NCI-H69 (cell line): ENCODE data around the gene ZIC5.

Experiments
- DNase-seq: peaks from one replicate; lab custom pipeline; 2025; lab: John Stamatoyannopoulos, UW

ZIC5 gene

DNA sequence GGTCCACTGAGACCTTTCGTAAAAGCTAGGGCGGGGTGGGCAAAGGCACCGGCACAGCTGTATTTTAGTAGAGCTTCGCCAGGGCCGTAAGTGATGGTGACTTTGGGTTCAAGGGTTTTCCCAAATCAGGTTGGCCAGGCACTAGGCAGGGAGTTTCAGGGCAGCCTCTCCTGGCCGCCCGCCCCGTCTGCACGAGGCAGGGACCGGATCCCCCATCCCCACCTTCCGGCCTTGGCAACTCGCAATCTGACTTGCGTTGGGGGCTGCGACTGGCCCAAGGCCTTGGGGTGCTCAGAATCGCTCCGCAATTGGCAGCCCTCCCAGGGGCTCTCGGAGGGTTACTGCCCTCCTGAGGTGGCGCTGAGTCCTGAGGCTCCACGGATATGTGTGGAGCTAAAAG lies 4.1 kb upstream of the ZIC5 start:
- DNase-seq: no peak

DNA sequence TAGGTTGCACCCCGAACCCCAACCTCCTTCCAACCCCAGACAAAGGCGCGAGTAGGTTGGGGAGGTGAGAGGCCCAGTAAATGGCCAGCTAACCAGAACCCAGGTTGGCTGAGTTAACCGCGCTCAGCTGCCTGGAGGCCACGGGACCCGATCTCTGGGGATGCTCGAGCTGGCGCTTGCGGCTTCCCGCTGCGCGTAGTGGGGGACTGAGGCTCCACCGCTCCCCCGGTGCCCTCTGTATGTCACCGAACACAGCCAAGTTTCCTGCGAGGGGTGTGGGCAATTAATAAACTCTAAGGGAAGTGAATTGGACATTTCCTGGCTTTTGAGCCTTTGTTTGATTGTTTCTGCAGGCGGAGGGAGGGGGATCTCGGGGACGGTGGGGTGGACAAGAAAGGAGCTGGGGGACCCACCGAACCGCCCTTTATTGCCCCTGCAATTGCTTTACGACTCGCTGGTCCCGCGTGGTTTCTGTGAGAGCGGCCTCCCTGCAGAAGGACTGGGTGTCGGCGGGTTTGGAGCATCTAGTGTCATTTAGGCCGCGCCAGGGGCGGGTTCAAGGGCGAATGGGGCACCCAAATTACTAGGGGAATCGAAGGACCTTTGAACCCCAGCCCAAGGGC lies 3.5 kb upstream of the ZIC5 start:
- no peak for DNase-seq

- DNase-seq: no peak
These were observed 2.9 kb upstream of the ZIC5 start for GRCh38 chr13:99974296-99974938.

GRCh38 chr13:99973808-99974185 lies 2.2 kb upstream of the ZIC5 start:
- DNase-seq: no peak

DNA sequence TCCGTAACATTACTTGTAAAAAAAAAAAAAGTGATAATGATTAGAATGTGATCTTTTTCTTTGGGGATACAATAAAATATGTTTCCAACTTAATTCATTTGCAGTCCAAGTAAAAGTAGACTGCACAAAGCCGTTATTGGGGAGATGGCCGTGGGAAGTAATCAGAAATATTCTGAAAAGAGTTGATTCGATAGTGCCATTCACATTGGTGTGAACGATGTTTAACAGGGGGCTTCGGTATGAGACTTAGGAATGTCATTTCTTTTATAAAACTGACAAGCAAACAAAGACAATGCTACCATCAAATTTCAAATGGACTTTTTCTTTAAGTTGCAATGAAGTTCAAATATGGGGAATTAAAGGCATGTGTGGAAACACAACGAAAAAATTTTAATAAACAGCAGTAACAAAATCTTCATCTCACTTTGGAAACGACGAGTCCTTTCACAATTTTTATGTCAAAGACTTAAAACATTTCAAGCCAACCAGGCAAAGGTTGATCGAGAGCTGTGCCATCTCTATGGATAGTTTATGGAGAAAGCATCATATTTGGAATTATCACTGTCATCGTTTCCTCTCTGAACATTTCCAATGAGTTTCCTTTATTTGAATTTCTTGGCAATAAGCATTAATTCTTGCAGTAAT lies 1.7 kb upstream of the ZIC5 start:
- no peak for DNase-seq

DNA sequence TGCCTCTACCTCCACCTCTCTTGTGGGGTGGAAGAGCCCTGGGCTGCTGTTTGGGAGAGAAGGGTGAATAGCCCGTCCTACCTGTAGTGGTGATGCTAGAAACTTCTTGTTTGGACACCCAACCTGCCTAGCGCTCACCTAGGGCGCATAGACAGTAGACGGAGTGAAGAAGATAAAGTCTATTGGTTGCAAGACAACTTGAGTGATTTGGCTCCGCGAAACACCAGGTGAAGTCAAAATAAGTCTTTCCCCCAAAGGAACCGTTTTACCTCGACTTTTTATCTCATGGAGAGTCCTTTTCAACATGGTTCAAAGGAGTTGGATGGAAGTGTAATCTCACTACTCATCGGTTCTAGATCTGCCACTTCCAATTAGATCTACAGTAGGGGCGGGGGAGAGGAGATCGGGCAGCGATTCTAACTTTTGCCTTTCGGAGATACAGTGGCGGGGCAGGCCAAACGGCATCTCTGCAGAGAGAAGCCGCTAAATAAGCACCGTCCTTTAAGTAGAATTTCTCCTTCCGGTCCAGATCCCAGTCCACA lies 694 bp upstream of the ZIC5 start:
- peak; percentile 82 for DNase-seq

- peak; percentile 98 for DNase-seq
These were observed 654 bp downstream of the ZIC5 start for GRCh38 chr13:99970651-99971575.

DNA sequence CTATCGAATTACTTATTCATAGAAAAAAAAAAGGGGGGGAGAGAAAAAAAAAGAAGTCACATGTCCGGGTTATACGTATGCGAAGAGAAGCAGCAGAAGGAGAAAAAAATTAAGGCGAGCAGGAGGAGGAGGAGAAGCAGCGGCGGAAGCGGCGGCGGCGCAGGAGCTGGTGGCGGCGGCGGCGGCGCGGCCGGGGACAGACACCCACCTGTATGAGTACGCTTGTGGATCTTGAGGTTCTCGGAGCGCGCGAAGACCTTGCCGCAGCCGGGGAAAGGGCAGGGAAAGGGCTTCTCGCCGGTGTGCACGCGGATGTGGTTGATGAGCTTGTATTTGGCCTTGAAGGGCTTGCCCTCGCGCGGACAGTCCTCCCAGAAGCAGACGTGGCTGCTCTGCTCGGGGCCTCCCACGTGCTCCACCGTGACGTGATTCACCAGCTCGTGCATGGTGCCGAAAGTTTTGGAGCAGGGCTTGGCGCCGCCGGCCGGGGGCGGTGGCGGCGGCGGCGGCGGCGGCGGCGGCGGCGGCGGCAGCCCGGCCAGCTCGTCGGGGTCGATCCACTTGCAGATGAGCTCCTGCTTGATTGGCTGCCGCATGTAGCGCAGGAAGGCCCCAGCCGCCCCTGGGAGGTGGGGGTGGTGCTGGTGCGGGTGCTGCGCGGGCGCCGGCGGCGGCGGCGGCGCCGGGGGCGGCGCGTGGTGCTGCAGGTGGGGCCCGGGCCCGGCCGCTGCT lies 1.5 kb downstream of the ZIC5 start:
- peak; percentile 88 for DNase-seq

DNA sequence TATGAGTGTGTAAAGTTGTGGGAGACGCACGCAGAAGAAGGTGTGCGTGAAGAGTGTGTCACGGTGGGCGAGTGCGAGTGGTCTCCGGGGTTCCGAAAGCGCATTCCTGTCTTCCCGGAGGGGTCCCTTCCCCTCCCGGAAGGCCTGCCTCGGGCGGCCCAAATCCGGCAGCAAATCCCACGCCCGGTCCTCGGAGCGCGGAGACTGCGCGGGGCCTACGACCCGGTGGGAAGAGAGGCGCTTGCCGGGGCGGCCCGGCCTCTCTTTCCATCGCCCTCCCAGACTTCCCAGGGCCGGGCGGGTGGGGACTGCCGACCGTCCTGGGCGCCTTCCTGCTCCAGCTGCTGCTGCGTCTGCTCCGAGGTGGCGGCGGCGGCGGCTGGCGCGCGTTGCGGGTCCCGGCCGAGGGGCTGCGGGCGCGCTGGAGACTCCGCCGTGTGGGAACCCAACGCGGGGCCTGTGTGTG lies 2.1 kb downstream of the ZIC5 start:
- no peak for DNase-seq

GRCh38 chr13:99968521-99969452 lies 2.8 kb downstream of the ZIC5 start:
- DNase-seq: peak; percentile 74

GRCh38 chr13:99967869-99968520 lies 3.6 kb downstream of the ZIC5 start:
- peak; percentile 86 for DNase-seq

- peak; percentile 81 for DNase-seq
These were observed 4.1 kb downstream of the ZIC5 start for GRCh38 chr13:99967498-99967868.

DNA sequence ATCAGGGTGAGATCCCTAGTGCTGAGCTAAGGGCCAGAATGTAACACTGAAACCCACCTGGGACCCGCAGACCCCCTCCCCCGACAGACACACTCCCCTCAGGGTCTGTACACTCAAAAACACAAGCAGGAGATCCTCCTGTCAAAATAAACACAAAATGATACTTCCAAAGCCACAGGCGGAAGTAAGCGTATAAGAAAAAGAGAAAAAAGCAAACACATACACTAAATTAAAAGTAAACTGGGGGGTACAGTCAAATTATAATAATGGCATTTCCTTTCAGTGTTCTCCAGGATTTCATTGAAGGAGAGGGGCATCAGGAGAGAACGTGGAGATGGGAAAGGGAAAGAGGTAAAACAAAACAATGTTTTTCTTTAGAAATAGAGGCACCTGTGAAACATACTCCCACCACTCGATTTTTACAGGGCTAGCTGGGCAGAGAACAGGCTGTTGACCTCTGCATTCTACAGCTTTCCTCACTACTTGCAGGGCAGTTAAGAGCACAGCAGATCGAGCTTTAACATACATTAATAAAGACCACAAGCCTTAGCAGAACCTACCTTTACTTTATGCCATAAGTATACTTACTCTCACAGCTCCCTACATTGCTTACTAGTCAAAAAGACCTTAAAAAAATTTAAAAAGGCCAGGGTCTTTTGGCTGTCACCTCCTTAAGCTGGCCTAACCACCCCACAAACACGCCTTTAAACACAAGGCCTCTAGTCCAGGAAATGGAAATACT lies 5.3 kb downstream of the ZIC5 start:
- DNase-seq: peak; percentile 71

GRCh38 chr13:99965329-99966000 lies 6.1 kb downstream of the ZIC5 start:
- peak; percentile 69 for DNase-seq

DNA sequence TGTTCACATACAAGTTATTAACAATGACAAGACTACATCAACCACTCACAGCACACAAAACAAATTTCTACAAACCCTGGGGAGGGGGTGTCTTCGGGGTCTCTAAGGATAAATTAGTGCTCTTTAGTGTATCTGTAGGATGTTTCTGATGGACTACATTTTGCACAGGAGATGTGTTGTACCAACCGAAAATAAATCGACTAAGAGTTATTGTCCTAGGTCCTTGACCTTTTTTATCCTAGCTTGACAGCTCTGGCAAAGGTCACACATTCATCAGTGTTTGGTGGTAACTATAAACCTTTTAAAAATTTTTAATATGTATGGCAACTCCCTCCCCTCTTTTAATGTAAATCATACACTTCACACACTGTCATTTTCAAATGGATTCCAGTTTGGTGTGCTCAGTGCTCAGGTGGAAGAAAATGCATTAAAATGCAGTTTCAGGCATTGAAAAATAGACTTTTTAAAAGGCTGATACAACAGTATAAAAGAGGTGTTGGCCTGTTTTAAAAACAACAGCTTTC lies 7.7 kb downstream of the ZIC5 start:
- peak; percentile 40 for DNase-seq

DNA sequence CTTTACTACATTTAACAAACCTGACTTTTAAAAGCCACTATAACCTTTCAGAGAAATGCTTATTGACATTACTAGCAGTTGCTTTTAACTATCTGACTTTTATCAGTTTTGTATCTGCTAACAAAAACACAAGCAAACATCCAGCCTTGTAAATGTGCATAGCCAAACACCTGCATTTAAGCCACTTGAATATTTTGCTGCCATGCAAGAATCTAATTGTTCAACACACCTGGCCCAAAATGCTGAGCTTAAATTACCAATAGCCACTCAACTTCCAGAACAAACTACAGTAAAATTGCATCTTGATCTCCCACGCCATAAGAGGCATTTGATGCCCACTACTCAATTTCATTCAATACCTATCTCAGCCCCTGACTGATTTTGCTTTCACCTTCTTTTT lies 9.3 kb downstream of the ZIC5 start:
- DNase-seq: peak; percentile 58

- DNase-seq: peak; percentile 71
These were observed 9.9 kb downstream of the ZIC5 start for GRCh38 chr13:99961636-99962035.

GRCh38 chr13:99960663-99961311 lies 10.8 kb downstream of the ZIC5 start:
- DNase-seq: peak; percentile 97
